Measurements from ENCODE around the gene CEP85L.

DNA sequence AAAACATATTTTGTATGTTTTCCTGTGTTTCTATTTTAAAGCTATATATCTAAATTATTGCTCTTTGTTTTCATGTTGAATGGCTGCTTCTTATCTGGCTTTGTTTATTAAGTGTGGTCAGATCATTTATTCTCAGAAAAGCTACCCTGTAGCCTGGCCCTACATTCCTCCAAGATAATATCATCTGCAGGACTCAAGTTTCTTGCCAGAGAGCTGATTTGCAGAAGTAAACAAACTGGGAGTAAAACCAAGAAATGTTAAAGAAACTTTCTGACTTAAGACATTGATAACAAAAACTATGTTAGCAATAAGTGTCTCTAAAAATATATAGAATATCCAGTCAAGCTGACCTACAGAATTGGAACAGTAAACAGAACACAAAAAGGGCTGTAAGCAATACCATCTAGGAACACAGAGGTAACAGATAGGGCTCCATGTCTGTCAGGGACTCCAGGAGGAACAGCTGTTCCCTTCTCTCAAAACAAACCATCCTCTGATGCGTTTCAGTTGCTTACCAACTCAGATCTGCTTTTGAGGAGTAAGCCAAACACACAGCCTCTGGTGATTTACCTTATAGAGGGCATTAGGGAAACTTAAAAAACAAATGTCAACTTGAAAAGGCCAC, 17.5 kb upstream of the CEP85L start:
- TF ChIP-seq, protein P1, sequence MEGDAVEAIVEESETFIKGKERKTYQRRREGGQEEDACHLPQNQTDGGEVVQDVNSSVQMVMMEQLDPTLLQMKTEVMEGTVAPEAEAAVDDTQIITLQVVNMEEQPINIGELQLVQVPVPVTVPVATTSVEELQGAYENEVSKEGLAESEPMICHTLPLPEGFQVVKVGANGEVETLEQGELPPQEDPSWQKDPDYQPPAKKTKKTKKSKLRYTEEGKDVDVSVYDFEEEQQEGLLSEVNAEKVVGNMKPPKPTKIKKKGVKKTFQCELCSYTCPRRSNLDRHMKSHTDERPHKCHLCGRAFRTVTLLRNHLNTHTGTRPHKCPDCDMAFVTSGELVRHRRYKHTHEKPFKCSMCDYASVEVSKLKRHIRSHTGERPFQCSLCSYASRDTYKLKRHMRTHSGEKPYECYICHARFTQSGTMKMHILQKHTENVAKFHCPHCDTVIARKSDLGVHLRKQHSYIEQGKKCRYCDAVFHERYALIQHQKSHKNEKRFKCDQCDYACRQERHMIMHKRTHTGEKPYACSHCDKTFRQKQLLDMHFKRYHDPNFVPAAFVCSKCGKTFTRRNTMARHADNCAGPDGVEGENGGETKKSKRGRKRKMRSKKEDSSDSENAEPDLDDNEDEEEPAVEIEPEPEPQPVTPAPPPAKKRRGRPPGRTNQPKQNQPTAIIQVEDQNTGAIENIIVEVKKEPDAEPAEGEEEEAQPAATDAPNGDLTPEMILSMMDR (conservative IDR thresholded peaks at IDR 0.05 in 1 of 2, IDR thresholded peaks at IDR 0.05 in 1 of 2; ENCODE audit: low read depth in 1 of 2, low read length in 2 of 2): no peak
- TF ChIP-seq EZH2 (IDR thresholded peaks at IDR 0.05; ENCODE audit: low read length, missing control alignments): no peak

All from fibroblast of lung (primary cell).